BLaER1 treated with 17β-estradiol and CSF1 and Interleukin-3, amounts not matched to agents 10 nM and 100 nM (cell line): Measurements from ENCODE around the gene CENPW.

Experiments used
- H3K27ac ChIP-seq, 11 experiments: shearing (Covaris generic); formaldehyde crosslinking; 2 replicates each; pipeline ENCODE4 v1.8.1; 2022
- H3K27me3 ChIP-seq, 11 experiments: shearing (Covaris generic); formaldehyde crosslinking; 2 replicates each; pipeline ENCODE4 v1.8.1; 2022
- H3K36me3 ChIP-seq, 11 experiments: shearing (Covaris generic); formaldehyde crosslinking; 2 replicates each; pipeline ENCODE4 v1.8.1; 2022
- H3K4me1 ChIP-seq, 10 experiments: shearing (Covaris generic); formaldehyde crosslinking; 2 replicates each; pipeline ENCODE4 v1.8.1; 2022
- H3K4me2 ChIP-seq, 11 experiments: shearing (Covaris generic); formaldehyde crosslinking; 2 replicates each; pipeline ENCODE4 v1.8.1; 2022
- H3K4me3 ChIP-seq, 10 experiments: shearing (Covaris generic); formaldehyde crosslinking; 2 replicates each; pipeline ENCODE4 v1.8.1; 2022
- H3K9ac ChIP-seq, 11 experiments: shearing (Covaris generic); formaldehyde crosslinking; 2 replicates each; pipeline ENCODE4 v1.8.1; 2022
- H3K9me3 ChIP-seq, 11 experiments: shearing (Covaris generic); formaldehyde crosslinking; replicated peaks in 1 of 11; 2 replicates each; pipeline ENCODE4 v1.8.1; 2022
- H4K20me1 ChIP-seq, 11 experiments: shearing (Covaris generic); formaldehyde crosslinking; 2 replicates each; pipeline ENCODE4 v1.8.1; 2022
- Cebpa-rat ChIP-seq, 11 experiments: shearing (Covaris generic); IDR thresholded peaks; 2 replicates each; pipeline ENCODE4 v1.8.1; 2022

CENPW gene

DNA sequence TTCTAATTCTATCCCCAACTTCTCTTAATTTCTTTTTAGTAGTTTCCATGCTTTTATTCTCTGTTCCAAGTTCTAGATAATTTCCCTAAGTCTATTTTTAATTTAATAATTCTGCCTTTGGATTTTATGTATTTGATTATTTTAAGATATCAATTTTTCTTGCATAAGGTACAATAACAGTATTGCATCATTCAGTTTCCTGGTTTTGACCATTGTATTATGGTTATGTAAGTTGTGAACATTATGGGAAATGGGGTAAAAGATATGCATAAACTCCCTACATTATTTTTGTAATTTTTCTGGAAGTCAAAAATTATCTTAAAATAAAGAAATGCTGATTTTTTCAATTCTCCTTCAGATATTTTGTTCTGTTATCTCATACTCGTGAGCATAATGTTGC, 21.1 kb upstream of the CENPW start:
- no peaks in the 10 kb centered on the region for H3K27me3 ChIP-seq
- no peak overlapping the region for H3K27ac ChIP-seq
- no peaks in the 10 kb centered on the region for H3K9me3 ChIP-seq
- H3K9ac ChIP-seq, result no peak overlapping the region
- no peak overlapping the region for H3K4me3 ChIP-seq
- TF ChIP-seq Cebpa-rat (IDR thresholded peaks at IDR 0.05), result no peak
- no peaks in the 10 kb centered on the region for H4K20me1 ChIP-seq
- H3K36me3 ChIP-seq, result no peaks in the 10 kb centered on the region
- no peaks in the 10 kb centered on the region for H3K4me1 ChIP-seq
- H3K4me2 ChIP-seq, result no peak overlapping the region

DNA sequence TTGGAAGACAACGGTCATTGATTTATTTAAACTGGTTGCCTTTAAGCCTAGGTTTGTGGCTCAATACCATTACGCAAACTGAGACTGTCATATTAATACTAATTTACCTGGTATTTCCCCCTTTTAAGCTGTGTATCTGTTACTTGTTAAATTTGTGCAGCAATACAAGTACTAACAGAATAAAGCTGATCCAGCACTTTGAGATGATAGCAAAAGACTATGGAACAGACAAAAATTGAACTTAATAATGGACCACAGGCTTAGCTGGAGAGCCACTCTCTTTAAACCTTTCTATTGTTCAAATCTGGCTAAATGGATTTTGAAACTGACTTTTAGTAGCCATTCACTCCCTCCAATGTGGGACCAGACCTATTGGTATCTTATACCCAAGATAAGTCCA, 6.2 kb upstream of the CENPW start:
- no peak for TF ChIP-seq Cebpa-rat (IDR thresholded peaks at IDR 0.05)
- peaks cover 0 to 8% (median 0%) of the 10 kb centered on the region in 10 experiments; a peak in 3 of 20 replicates for H3K4me1 ChIP-seq
- no peak overlapping the region for H3K4me2 ChIP-seq
- H3K9me3 ChIP-seq, result no peaks in the 10 kb centered on the region
- no peaks in the 10 kb centered on the region for H3K36me3 ChIP-seq
- H3K9ac ChIP-seq, result no peak overlapping the region
- no peaks in the 10 kb centered on the region for H3K27me3 ChIP-seq
- H3K27ac ChIP-seq, result no peak overlapping the region
- H3K4me3 ChIP-seq, result no peak overlapping the region
- H4K20me1 ChIP-seq, result no peaks in the 10 kb centered on the region

DNA sequence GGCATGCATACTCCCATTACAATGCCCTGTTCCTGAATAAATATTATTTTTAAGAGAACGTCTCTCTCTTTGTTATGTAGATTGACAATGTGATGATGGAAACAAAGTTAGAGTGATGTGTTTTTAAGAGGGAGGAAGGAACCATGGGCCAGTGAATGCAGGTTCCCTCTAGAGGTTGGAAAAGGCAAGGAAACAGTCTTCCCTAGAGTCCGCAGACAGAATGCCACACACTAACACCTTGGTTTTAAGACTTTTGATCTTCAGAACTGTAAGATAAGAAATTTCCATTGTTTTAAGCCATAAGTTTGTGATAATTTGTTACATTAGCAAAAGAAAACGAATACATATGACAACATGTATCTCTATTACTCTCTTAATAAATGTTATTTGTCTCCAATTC, 4.7 kb upstream of the CENPW start:
- H3K36me3 ChIP-seq, result no peaks in the 10 kb centered on the region
- no peaks in the 10 kb centered on the region for H4K20me1 ChIP-seq
- H3K4me1 ChIP-seq, result peaks cover 0 to 8% (median 0%) of the 10 kb centered on the region in 10 experiments; a peak in 3 of 20 replicates
- no peaks in the 10 kb centered on the region for H3K27me3 ChIP-seq
- H3K4me3 ChIP-seq, result no peak overlapping the region
- H3K4me2 ChIP-seq, result no peak overlapping the region
- no peak overlapping the region for H3K9ac ChIP-seq
- H3K27ac ChIP-seq, result no peak overlapping the region
- no peak for TF ChIP-seq Cebpa-rat (IDR thresholded peaks at IDR 0.05)
- H3K9me3 ChIP-seq, result no peaks in the 10 kb centered on the region

DNA sequence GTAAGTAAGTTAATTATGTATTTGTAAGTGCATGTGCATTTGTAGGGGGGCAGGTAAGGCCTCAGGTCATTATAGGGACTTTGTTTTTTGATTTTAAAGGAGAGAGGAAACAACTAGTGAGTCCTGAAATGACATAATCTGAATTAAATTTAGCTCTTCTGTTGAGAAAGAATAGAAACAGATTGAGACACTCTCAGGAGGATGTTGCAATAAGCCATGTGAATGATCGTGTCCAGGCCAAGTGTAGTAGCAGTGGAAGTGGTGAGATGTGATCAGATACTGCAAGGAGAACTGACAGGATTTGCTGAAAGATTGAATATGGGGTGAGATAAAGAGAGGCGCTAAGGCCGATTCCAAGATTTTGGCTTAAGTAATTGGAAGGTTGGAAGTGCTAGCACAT, 2.6 kb upstream of the CENPW start:
- H3K9me3 ChIP-seq, result no peaks in the 10 kb centered on the region
- TF ChIP-seq Cebpa-rat (IDR thresholded peaks at IDR 0.05), result peak in 2 of 11 experiments; percentile 17 to 25; a peak in 1 of 22 replicates
- no peaks in the 10 kb centered on the region for H3K36me3 ChIP-seq
- H3K4me1 ChIP-seq, result peaks cover 18 to 26% (median 18%) of the 10 kb centered on the region in 10 experiments
- H3K9ac ChIP-seq, result no peak overlapping the region
- no peaks in the 10 kb centered on the region for H3K27me3 ChIP-seq
- H3K4me3 ChIP-seq, result no peak overlapping the region
- peak overlapping the region in 2 of 11 experiments; percentile 21 to 39; a peak in 2 of 22 replicates for H3K27ac ChIP-seq
- H3K4me2 ChIP-seq, result peak overlapping the region in 3 of 11 experiments; percentile 5 to 28 (median 16); a peak in 4 of 22 replicates
- H4K20me1 ChIP-seq, result peaks cover 0 to 7% (median 0%) of the 10 kb centered on the region in 11 experiments; a peak in 3 of 22 replicates

DNA sequence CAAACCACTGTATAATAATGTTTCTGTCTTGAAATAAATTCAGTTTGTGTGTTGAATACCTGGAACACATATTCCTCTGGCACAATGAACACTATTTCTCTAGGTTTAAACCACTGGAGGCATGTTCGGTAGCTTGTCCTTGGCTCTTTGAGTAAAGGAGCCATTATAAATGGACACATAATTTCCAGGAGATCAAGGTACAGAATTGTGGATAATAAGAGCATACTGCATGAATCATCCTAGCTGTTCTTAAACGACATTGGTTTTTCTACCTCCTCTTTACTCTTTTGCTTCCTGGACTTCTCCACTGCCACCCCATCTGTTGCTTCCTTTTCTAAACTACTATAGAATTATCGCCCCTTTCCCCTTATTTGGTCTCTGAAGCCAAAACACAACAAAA, 1.2 kb downstream of the CENPW start:
- Histone ChIP-seq H4K20me1 (peaks cover 0 to 19% (median 0%) of the 10 kb centered on the region in 11 experiments; a peak in 7 of 22 replicates), H3K27ac (peak overlapping the region in 6 of 11 experiments; percentile 63 to 83 (median 76); a peak in 7 of 22 replicates), H3K4me1 (peaks cover 20 to 39% (median 29%) of the 10 kb centered on the region in 10 experiments), H3K4me2 (peak overlapping the region; percentile 89 to 99 (median 97)), H3K9me3 (no peaks in the 10 kb centered on the region), H3K9ac (peak overlapping the region; percentile 75 to 87 (median 81)), H3K27me3 (no peaks in the 10 kb centered on the region), H3K4me3 (peak overlapping the region; percentile 67 to 94 (median 79)), H3K36me3 (peaks cover 0 to 13% (median 4%) of the 10 kb centered on the region in 11 experiments; a peak in 9 of 22 replicates)
- no peak for TF ChIP-seq Cebpa-rat (IDR thresholded peaks at IDR 0.05)

DNA sequence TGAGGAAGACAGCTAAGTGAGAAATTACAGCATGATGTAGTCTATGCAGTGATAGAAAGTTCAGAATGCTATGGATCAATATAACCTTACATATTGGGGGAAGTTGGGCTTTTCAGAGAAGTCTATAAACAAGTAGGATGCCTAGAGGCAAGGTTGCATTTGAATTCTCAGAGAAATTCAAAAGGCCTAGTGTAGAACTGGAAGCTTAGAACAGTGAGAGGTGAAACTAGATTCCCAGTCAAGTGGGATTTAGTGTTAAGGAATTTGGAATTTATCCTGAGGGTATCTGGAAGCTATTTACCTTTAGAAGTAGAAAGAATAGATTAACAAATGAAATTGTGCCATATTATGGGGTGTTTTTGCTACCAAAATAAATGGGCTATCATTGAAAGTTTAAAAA, 4.3 kb downstream of the CENPW start:
- Histone ChIP-seq H3K4me1 (peaks cover 20 to 38% (median 24%) of the 10 kb centered on the region in 10 experiments), H4K20me1 (peaks cover 0 to 19% (median 0%) of the 10 kb centered on the region in 11 experiments; a peak in 7 of 22 replicates), H3K27me3 (no peaks in the 10 kb centered on the region), H3K27ac (no peak overlapping the region), H3K4me3 (no peak overlapping the region), H3K9ac (no peak overlapping the region), H3K9me3 (no peaks in the 10 kb centered on the region), H3K36me3 (peaks cover under 1 to 42% (median 21%) of the 10 kb centered on the region in 11 experiments; a peak in 17 of 22 replicates), H3K4me2 (no peak overlapping the region)
- no peak for TF ChIP-seq Cebpa-rat (IDR thresholded peaks at IDR 0.05)

DNA sequence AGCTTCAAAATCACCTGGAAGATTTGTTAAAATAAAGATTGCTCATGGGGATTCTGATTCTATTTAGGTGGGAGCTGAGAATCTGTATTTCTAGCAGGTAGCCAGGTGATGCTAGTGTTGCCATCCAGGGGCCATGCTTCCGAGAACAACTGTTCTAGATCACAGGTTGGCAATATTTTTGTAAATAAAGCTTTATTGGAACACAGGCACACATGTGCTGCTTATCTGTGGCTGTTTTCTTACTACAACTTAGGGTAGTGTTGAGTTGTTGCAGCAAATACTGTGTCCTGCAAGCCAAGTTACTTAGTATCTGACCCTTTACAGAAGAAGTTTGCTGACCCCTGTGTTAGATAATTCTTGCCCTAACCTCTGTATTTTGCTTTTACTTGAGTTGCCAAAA, 12.0 kb downstream of the CENPW start:
- Histone ChIP-seq H4K20me1 (no peaks in the 10 kb centered on the region), H3K4me1 (no peaks in the 10 kb centered on the region; a peak in 1 of 20 replicates), H3K9ac (no peak overlapping the region), H3K36me3 (peaks cover 3 to 70% (median 30%) of the 10 kb centered on the region in 11 experiments), H3K27me3 (no peaks in the 10 kb centered on the region), H3K27ac (no peak overlapping the region), H3K9me3 (peaks cover 7 to 14% (median 12%) of the 10 kb centered on the region in 11 experiments), H3K4me2 (no peak overlapping the region), H3K4me3 (no peak overlapping the region)
- no peak for TF ChIP-seq Cebpa-rat (IDR thresholded peaks at IDR 0.05)

DNA sequence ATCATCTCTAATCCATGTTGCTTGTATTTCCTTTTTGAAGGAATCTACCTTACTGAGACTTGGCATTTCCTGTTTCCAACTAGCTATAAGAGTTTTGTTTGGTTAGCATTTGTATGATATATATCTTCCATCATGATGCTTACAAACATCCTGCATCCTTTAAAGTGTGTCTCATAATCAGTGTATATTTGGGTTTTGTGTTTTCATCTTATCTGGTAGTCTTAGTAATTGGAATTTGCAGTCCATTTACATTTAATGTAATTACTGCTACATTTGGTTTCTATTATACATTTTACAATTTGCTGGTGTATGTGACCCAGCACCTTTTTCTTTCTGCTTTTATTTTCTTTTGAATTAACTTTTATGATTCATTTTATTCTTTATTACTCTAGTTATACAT, 12.6 kb downstream of the CENPW start:
- no peak overlapping the region for H3K4me2 ChIP-seq
- peaks cover 7 to 70% (median 34%) of the 10 kb centered on the region in 11 experiments for H3K36me3 ChIP-seq
- H3K27me3 ChIP-seq, result no peaks in the 10 kb centered on the region
- no peak overlapping the region for H3K4me3 ChIP-seq
- H3K9ac ChIP-seq, result no peak overlapping the region
- peaks cover 12 to 20% (median 18%) of the 10 kb centered on the region in 11 experiments for H3K9me3 ChIP-seq
- H3K27ac ChIP-seq, result no peak overlapping the region
- TF ChIP-seq Cebpa-rat (IDR thresholded peaks at IDR 0.05), result no peak
- H3K4me1 ChIP-seq, result no peaks in the 10 kb centered on the region; a peak in 1 of 20 replicates
- H4K20me1 ChIP-seq, result no peaks in the 10 kb centered on the region

DNA sequence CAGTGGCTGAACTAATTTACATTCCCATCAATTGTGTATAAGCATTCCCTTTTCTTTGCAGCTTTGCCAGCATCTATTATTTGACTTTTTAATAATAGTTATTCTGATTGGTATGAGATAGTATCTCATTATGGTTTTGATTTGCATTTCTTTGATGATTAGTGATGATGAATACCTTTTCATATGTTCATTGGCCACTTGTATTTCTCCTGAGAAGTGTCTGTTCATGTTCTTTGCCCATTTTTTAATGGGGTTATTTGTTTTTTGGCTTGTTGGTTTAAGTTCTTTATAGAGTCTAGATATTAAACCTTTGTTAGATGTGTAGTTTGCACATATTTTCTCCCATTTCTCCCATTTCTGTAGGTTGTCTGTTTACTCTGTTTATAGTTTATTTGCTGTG, 16.6 kb downstream of the CENPW start:
- H3K4me3 ChIP-seq, result no peak overlapping the region
- no peak for TF ChIP-seq Cebpa-rat (IDR thresholded peaks at IDR 0.05)

More for the DNA sequence above, 16.6 kb downstream of the CENPW start:
- Histone ChIP-seq H4K20me1 (no peaks in the 10 kb centered on the region; a peak in 1 of 22 replicates), H3K4me2 (no peak overlapping the region), H3K9me3 (peaks cover 31 to 50% (median 42%) of the 10 kb centered on the region in 11 experiments), H3K36me3 (peaks cover 0 to 68% (median 43%) of the 10 kb centered on the region in 11 experiments; a peak in 21 of 22 replicates), H3K9ac (no peak overlapping the region), H3K27ac (no peak overlapping the region), H3K4me1 (no peaks in the 10 kb centered on the region; a peak in 1 of 20 replicates), H3K27me3 (no peaks in the 10 kb centered on the region)
